ENCODE measurements around the gene C11orf86.
A peak's percentile ranks its signal among the peaks of the same experiment; 100 is the strongest.

Gene C11orf86

DNA sequence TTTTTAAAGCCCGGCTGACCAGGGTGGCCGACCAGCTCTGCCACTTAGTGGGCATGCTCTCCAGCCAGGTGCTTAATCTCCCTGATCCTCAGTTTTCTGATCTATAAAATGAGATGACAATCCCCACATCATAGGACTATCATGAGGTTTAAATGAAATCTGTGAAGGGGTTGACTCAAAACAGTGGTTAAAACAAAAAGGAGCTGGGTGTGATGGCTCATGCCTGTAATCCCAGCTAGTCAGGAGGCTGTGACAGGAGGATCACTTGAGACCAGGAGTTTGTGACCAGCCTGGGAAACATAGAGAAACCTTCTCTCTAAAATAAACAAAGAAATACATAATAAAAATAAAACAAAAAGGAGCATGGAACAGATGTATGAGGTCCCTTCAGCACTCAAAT lies 3.6 kb upstream of the C11orf86 start:
- H3K4me3 ChIP-seq (replicated peaks in 1 of 2; ENCODE audit: low read depth in 2 of 2, low read length in 2 of 2): no peak overlapping the region

DNA sequence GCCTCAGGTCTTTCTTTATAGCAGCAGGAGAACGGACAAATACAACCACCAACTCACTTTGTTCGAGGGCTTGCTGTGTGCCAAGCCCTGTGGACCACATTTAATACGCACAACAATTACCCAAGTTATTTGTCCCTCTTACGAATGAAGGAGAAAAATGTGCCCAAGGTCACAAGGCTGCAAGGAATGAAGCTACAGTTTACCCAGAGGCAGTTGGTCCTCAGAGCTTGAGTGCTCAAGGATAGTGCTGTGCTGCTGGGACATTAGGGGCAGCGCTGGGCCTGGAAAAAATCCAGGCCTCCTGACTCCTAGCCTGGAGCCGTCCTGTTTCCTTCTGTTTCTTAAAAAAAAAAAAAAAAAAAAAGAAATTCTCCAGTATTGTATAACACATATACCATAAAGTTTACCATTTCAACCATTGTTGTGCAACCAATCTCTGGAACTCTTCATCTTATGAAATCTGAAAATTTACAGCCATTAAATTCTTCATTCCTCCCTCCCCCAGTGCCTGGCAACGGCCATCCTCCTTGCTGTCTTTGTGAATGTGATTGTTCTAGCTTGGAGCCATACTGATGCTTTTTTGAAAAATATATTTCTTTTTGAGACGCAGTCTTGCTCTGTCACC lies 1.0 kb upstream of the C11orf86 start:
- DNase-seq (ENCODE audit: low read depth in 2 of 2): peak in 1 of 2 donors; percentile 56
- TF ChIP-seq, protein P1, sequence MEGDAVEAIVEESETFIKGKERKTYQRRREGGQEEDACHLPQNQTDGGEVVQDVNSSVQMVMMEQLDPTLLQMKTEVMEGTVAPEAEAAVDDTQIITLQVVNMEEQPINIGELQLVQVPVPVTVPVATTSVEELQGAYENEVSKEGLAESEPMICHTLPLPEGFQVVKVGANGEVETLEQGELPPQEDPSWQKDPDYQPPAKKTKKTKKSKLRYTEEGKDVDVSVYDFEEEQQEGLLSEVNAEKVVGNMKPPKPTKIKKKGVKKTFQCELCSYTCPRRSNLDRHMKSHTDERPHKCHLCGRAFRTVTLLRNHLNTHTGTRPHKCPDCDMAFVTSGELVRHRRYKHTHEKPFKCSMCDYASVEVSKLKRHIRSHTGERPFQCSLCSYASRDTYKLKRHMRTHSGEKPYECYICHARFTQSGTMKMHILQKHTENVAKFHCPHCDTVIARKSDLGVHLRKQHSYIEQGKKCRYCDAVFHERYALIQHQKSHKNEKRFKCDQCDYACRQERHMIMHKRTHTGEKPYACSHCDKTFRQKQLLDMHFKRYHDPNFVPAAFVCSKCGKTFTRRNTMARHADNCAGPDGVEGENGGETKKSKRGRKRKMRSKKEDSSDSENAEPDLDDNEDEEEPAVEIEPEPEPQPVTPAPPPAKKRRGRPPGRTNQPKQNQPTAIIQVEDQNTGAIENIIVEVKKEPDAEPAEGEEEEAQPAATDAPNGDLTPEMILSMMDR (IDR thresholded peaks at IDR 0.05; ENCODE audit: low read depth, low read length): no peak
- no peak overlapping the region for H3K4me3 ChIP-seq (replicated peaks in 1 of 2; ENCODE audit: low read depth in 2 of 2, low read length in 2 of 2)

More for the DNA sequence above, 3.6 kb upstream of the C11orf86 start:
- DNase-seq (ENCODE audit: low read depth in 2 of 2): peak; percentile 15 to 44
- TF ChIP-seq, protein P1 (IDR thresholded peaks at IDR 0.05; ENCODE audit: low read depth, low read length): no peak

DNA sequence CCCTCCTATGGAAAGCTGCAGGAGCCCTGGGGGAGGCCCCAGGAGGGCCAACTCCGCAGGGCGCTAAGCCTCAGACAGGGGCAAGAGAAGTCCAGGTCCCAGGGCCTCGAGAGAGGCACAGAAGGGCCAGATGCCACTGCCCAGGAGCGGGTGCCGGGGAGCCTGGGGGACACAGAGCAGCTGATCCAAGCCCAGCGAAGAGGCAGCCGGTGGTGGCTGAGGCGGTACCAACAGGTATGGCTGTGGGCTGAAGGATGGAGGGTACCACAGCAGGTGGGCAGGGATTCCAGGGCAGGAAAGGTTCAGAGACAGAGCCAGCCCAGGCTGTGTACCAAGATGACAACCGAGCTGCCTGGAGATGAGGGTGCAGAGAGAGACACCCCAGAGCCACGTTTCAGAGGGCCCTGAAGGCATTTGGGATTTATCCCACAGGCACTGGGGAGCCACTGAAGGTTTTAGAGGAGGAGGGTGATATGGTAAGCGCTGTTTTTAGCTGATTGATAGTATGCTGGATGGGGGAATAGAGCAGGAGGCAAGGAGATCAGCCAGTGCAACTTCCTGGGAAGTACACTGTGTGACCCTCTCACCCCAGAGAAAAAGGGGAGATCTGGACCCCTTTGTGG lies 412 bp downstream of the C11orf86 start:
- no peak overlapping the region for H3K4me3 ChIP-seq (replicated peaks in 1 of 2; ENCODE audit: low read depth in 2 of 2, low read length in 2 of 2)
- DNase-seq (ENCODE audit: low read depth in 2 of 2): no peak
- TF ChIP-seq, protein P1 (IDR thresholded peaks at IDR 0.05; ENCODE audit: low read depth, low read length): no peak

DNA sequence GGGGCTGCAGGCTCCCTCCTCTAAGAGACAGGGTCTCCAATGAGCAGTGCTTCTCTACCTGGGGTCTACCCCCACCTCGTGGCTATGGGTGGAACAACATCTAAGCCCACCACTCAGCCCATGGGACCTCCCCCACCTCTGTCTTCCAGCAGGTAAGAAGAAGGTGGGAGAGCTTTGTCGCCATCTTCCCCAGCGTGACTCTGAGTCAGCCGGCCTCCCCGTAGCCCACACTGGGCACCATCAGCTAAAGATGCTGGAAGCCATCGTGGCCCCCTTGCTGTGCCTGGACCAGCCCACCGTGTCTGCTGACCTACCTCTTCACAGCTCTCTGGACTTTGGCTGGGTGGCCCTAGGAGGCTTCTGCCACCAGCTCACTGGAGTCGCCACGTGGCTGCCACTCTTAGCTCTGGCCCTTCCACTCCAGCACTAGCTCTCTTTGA lies 944 bp downstream of the C11orf86 start:
- peak; percentile 31 to 34 for DNase-seq (ENCODE audit: low read depth in 2 of 2)
- TF ChIP-seq, protein P1 (IDR thresholded peaks at IDR 0.05; ENCODE audit: low read depth, low read length): peak; percentile 79
- H3K4me3 ChIP-seq (replicated peaks in 1 of 2; ENCODE audit: low read depth in 2 of 2, low read length in 2 of 2): no peak overlapping the region

DNA sequence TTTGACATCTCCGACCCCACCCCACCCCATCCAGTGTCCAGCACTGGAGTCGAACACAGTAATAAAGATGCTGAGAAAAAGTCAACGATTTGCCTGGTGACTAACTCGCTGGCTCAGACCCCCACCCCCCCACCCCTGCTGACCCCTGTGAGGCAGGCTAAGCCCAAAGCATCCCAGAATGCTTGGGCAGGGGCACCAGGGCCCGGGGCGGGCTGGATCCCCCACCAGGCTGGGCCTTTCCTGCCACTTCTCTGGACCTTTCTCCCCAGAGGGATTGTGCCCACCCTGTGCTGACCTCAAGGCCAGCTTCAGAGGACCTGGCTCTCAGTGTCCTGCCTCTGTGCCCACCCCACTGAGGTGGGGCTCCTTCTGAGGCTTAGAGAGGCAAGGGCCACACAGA lies 1.8 kb downstream of the C11orf86 start:
- no peak for DNase-seq (ENCODE audit: low read depth in 2 of 2)
- TF ChIP-seq, protein P1 (IDR thresholded peaks at IDR 0.05; ENCODE audit: low read depth, low read length): no peak
- no peak overlapping the region for H3K4me3 ChIP-seq (replicated peaks in 1 of 2; ENCODE audit: low read depth in 2 of 2, low read length in 2 of 2)

DNA sequence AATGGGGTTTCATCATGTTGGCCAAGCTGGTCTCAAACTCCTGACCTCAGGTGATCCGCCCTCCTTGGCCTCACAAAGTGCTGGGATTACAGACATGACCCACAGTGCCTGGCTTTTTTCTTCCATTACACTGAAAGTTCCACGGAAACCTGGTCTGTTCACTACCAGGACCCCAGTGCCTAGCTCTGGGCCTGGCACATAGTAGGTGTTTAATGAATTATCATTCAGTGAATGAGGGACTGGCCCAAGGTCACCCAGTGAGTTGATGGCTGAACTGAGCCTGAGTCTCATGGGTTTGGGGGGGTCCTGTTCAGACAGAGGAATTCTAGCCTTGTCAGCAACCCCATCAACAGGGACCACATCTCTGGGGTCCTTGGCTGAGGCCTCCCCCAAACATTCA lies 3.1 kb downstream of the C11orf86 start:
- TF ChIP-seq, protein P1 (IDR thresholded peaks at IDR 0.05; ENCODE audit: low read depth, low read length): no peak
- no peak for DNase-seq (ENCODE audit: low read depth in 2 of 2)
- no peak overlapping the region for H3K4me3 ChIP-seq (replicated peaks in 1 of 2; ENCODE audit: low read depth in 2 of 2, low read length in 2 of 2)
